Measurements from ENCODE around the gene KCNS1. TPM values are rescaled to one million over a fixed set of nuclear protein-coding genes. Genes with fewer than 3 reads are reported as not detected.

Gene KCNS1
- total RNA-seq, 1 donor from 2014 or later: 4.3 TPM

DNA sequence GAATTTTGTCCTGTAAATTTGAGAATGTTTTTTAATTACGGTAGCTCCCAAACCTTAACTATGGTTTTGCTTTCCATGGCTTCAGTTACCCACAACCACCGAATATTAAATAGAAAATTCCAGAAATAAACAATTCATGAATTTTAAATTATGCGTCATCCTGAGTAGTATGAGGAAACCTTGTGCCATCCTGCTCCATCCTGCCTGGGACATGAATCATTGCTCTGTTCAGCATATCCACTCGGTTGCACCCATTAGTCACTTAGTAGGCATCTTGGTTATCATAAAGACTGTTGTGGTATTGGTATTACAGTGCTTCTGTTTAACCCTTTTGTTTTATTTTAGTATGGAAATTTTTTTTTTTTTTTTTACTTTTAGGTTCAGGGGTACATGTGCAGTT, 39.7 kb downstream of the KCNS1 start:
- Histone ChIP-seq H3K27me3 (ENCODE audit: control insufficient read depth, insufficient read depth, low read length) (no peaks in the 10 kb centered on the region), H3K36me3 (ENCODE audit: control insufficient read depth, insufficient read depth, low read length) (no peaks in the 10 kb centered on the region), H3K4me3 (ENCODE audit: low read depth, low read length) (no peak overlapping the region)
- TF ChIP-seq, protein P1, sequence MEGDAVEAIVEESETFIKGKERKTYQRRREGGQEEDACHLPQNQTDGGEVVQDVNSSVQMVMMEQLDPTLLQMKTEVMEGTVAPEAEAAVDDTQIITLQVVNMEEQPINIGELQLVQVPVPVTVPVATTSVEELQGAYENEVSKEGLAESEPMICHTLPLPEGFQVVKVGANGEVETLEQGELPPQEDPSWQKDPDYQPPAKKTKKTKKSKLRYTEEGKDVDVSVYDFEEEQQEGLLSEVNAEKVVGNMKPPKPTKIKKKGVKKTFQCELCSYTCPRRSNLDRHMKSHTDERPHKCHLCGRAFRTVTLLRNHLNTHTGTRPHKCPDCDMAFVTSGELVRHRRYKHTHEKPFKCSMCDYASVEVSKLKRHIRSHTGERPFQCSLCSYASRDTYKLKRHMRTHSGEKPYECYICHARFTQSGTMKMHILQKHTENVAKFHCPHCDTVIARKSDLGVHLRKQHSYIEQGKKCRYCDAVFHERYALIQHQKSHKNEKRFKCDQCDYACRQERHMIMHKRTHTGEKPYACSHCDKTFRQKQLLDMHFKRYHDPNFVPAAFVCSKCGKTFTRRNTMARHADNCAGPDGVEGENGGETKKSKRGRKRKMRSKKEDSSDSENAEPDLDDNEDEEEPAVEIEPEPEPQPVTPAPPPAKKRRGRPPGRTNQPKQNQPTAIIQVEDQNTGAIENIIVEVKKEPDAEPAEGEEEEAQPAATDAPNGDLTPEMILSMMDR (IDR thresholded peaks at IDR 0.05; ENCODE audit: insufficient read depth, low read length, poor library complexity, severe bottlenecking): no peak
- peak; percentile 82 for DNase-seq (ENCODE audit: low read depth)

DNA sequence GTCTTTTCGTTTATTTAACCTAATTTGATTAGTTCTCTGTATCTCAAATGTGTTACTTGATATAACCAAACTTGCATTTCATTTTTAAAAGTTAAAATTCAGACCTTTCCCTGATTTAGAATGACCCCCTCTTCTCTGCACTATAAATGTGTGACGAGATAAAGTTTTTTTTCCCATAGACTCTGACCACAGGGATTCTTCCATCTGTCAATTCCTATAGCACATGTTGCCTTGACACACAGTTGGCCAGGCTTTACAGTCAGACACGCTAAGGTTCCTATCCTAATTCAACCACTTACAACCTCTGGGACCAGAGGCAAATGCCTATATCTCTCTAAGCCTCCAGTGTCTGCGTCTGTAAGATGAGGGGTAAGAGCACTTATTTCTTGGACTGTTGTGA, 40.6 kb downstream of the KCNS1 start:
- DNase-seq (ENCODE audit: low read depth): no peak
- TF ChIP-seq, protein P1 (IDR thresholded peaks at IDR 0.05; ENCODE audit: insufficient read depth, low read length, poor library complexity, severe bottlenecking): no peak
- Histone ChIP-seq H3K4me3 (ENCODE audit: low read depth, low read length) (no peak overlapping the region), H3K36me3 (ENCODE audit: control insufficient read depth, insufficient read depth, low read length) (no peaks in the 10 kb centered on the region), H3K27me3 (ENCODE audit: control insufficient read depth, insufficient read depth, low read length) (no peaks in the 10 kb centered on the region)

DNA sequence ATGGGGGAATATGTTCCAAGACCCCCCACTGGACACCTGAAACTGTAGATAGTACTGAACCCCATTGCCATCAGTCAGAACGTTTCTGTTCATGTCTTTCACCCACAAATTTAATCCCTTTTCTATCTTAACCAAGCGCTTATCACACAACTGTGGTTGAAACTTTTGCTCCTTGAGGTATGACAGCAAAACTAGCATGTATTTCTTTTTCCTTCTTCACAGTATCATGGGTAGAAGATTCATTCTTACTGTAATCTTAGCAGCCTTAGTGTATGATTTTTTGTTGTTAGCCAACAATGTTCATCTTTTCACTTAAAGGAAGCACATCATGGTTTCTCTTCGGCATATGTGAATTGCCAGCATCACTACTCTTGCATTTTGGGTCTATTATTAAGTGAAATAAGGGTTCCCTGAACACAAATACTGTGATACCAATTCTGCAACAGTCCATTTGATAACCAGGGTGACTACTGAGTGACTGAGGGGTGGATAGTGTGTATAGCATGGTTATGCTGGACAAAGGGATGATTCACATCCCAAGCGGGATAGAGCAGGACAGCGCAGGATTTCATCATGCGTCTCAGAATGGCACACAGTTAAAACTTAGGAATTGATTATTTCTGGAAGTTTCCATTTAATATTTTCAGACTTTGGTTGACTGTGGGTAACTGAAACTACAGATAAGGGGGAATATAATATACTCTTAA, 41.8 kb downstream of the KCNS1 start:
- Histone ChIP-seq H3K36me3 (ENCODE audit: control insufficient read depth, insufficient read depth, low read length) (no peaks in the 10 kb centered on the region), H3K27me3 (ENCODE audit: control insufficient read depth, insufficient read depth, low read length) (no peaks in the 10 kb centered on the region), H3K4me3 (ENCODE audit: low read depth, low read length) (no peak overlapping the region)
- no peak for DNase-seq (ENCODE audit: low read depth)
- TF ChIP-seq, protein P1 (IDR thresholded peaks at IDR 0.05; ENCODE audit: insufficient read depth, low read length, poor library complexity, severe bottlenecking): no peak

DNA sequence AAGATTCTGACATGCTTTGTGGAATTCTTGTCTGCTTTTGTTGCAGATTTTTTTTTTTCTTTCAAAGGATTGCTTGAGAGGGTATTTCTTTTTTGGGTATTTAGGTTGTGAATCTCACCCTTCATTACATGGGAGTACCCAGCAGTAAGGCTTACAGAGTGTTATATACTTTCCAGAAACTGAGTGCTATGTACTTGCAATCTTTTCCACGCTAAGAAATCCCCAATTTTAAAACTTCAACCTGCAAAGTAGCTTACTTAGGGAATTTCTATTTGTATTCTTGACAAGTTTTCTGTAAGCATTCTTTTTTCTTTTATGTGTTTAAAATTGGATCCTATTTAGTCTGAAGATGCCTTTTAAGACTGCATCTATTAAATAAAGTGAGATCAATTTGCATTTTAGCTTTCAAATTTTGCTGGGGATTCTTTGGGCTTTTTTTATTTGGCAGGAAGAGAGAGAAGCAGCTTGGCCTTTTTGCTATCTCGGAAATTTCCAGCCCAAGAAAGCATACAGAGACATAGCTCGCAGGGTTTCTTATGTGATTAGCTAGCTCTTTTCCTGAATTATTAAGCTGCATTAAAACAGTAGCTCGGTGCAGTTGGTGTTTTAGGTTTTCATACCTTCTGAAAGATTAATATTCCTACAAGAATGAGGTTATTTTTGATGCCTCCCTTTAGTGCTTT, 42.6 kb downstream of the KCNS1 start:
- H3K27me3 ChIP-seq (ENCODE audit: control insufficient read depth, insufficient read depth, low read length): no peaks in the 10 kb centered on the region
- H3K36me3 ChIP-seq (ENCODE audit: control insufficient read depth, insufficient read depth, low read length): no peaks in the 10 kb centered on the region
- DNase-seq (ENCODE audit: low read depth): no peak
- TF ChIP-seq, protein P1 (IDR thresholded peaks at IDR 0.05; ENCODE audit: insufficient read depth, low read length, poor library complexity, severe bottlenecking): no peak
- no peak overlapping the region for H3K4me3 ChIP-seq (ENCODE audit: low read depth, low read length)

DNA sequence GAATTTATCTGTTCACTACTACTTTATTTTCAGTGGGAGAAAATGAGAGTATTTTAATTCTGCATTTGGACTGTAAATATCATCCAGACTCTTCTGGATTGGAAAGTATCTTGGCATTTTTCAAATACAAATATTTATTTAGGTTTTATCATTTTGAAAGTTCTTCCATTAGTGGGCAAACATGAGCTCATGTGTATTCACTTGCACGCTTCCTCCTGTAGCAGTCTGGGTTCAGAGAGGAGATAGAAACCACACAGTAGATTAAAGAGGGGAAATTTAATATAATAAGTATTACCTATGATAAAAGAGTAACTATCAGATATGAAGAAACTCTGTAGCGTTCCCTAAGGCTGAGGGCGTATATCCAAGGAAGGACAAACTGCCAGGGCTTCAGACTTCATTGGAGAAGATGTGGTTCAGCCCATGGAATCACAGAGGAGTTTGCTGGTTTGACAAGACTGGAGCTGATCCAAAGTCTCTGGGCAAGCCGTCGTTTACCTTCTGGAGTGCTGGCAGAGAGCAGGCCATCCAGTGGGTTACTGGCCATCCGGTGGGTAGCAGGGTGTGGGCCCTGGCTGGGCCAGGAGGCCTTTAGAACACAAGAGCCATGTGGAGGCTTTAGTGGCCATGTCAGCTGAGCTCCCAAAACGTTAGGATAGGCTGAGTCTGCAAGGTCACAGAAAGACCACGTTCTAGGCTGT, 44.3 kb downstream of the KCNS1 start:
- no peak for DNase-seq (ENCODE audit: low read depth)
- no peak overlapping the region for H3K4me3 ChIP-seq (ENCODE audit: low read depth, low read length)
- TF ChIP-seq, protein P1 (IDR thresholded peaks at IDR 0.05; ENCODE audit: insufficient read depth, low read length, poor library complexity, severe bottlenecking): no peak
- no peaks in the 10 kb centered on the region for H3K27me3 ChIP-seq (ENCODE audit: control insufficient read depth, insufficient read depth, low read length)
- no peaks in the 10 kb centered on the region for H3K36me3 ChIP-seq (ENCODE audit: control insufficient read depth, insufficient read depth, low read length)

Measured in kidney epithelial cell (primary cell).